ENCODE results near the gene PRORP.
A peak's percentile ranks its signal among the peaks of the same experiment; 100 is the strongest.

Gene PRORP

GRCh38 chr14:35159742-35160409, 37.5 kb downstream of the PRORP start:
- no peak overlapping the region for H3K4me3 ChIP-seq (ENCODE audit: control insufficient read depth in 1 of 7, extremely low read depth in 1 of 7, insufficient read depth in 4 of 7, low read depth in 2 of 7, low read length in 6 of 7)
- no peaks in the 10 kb centered on the region for H3K9me3 ChIP-seq (ENCODE audit: control extremely low read depth in 1 of 5, control insufficient read depth in 4 of 5, insufficient read depth in 2 of 5, low read depth in 1 of 5, low read length in 4 of 5)
- peak in 2 of 3 donors; percentile 9 to 18 for DNase-seq
- H3K27me3 ChIP-seq (replicated peaks in 2 of 5; ENCODE audit: control insufficient read depth in 4 of 5, insufficient read depth in 5 of 5, low read length in 4 of 5), result no peaks in the 10 kb centered on the region
- ChIA-PET CTCF (interaction anchor here (1.1 kb wide), 1 partner anchor 39 kb away, joined by 4 read pairs; no protein-coding TSS in a partner anchor), POLR2A (no interaction called here)
- H3K4me1 ChIP-seq (ENCODE audit: control extremely low read depth in 1 of 4, control insufficient read depth in 4 of 4, insufficient read depth in 4 of 4, low read length in 3 of 4), result peaks cover 3 to 16% (median 6%) of the 10 kb centered on the region in 4 experiments
- no peak overlapping the region for H3K27ac ChIP-seq (ENCODE audit: insufficient read depth in 1 of 2, low read depth in 1 of 2, low read length in 2 of 2, poor library complexity in 1 of 2, severe bottlenecking in 2 of 2)
- 90% methylated on average over 4 of the region's 6 CpGs for WGBS (ENCODE audit: insufficient coverage)
- peaks cover 2 to 15% (median 8%) of the 10 kb centered on the region in 4 experiments for H3K36me3 ChIP-seq (ENCODE audit: control insufficient read depth in 4 of 4, insufficient read depth in 4 of 4, low read length in 3 of 4)

GRCh38 chr14:35161231-35161630, 38.9 kb downstream of the PRORP start:
- CTCF ChIA-PET, result no interaction called here
- H3K36me3 ChIP-seq (ENCODE audit: control insufficient read depth in 4 of 4, insufficient read depth in 4 of 4, low read length in 3 of 4), result peaks cover 2 to 15% (median 8%) of the 10 kb centered on the region in 4 experiments
- 53% methylated on average over 3 of the region's 5 CpGs for WGBS (ENCODE audit: insufficient coverage)
- H3K4me1 ChIP-seq (ENCODE audit: control extremely low read depth in 1 of 4, control insufficient read depth in 4 of 4, insufficient read depth in 4 of 4, low read length in 3 of 4), result peaks cover 0 to 7% (median 2%) of the 10 kb centered on the region in 4 experiments
- H3K27me3 ChIP-seq (replicated peaks in 2 of 5; ENCODE audit: control insufficient read depth in 4 of 5, insufficient read depth in 5 of 5, low read length in 4 of 5), result no peaks in the 10 kb centered on the region
- peak in 2 of 3 donors; percentile 65 to 66 for DNase-seq
- no peaks in the 10 kb centered on the region for H3K9me3 ChIP-seq (ENCODE audit: control extremely low read depth in 1 of 5, control insufficient read depth in 4 of 5, insufficient read depth in 2 of 5, low read depth in 1 of 5, low read length in 4 of 5)
- POLR2A ChIA-PET, result no interaction called here
- no peak overlapping the region for H3K27ac ChIP-seq (ENCODE audit: insufficient read depth in 1 of 2, low read depth in 1 of 2, low read length in 2 of 2, poor library complexity in 1 of 2, severe bottlenecking in 2 of 2)
- no peak overlapping the region for H3K4me3 ChIP-seq (ENCODE audit: control insufficient read depth in 1 of 7, extremely low read depth in 1 of 7, insufficient read depth in 4 of 7, low read depth in 2 of 7, low read length in 6 of 7)

GRCh38 chr14:35163384-35163783, 41.0 kb downstream of the PRORP start:
- ChIA-PET POLR2A (no interaction called here), CTCF (no interaction called here)
- H3K4me3 ChIP-seq (ENCODE audit: control insufficient read depth in 1 of 7, extremely low read depth in 1 of 7, insufficient read depth in 4 of 7, low read depth in 2 of 7, low read length in 6 of 7), result no peak overlapping the region
- H3K9me3 ChIP-seq (ENCODE audit: control extremely low read depth in 1 of 5, control insufficient read depth in 4 of 5, insufficient read depth in 2 of 5, low read depth in 1 of 5, low read length in 4 of 5), result no peaks in the 10 kb centered on the region
- peaks cover 0 to 2% (median 0%) of the 10 kb centered on the region in 4 experiments for H3K4me1 ChIP-seq (ENCODE audit: control extremely low read depth in 1 of 4, control insufficient read depth in 4 of 4, insufficient read depth in 4 of 4, low read length in 3 of 4)
- H3K27me3 ChIP-seq (replicated peaks in 2 of 5; ENCODE audit: control insufficient read depth in 4 of 5, insufficient read depth in 5 of 5, low read length in 4 of 5), result no peaks in the 10 kb centered on the region
- no peak for DNase-seq
- H3K36me3 ChIP-seq (ENCODE audit: control insufficient read depth in 4 of 4, insufficient read depth in 4 of 4, low read length in 3 of 4), result peaks cover 10 to 18% (median 12%) of the 10 kb centered on the region in 4 experiments
- no peak overlapping the region for H3K27ac ChIP-seq (ENCODE audit: insufficient read depth in 1 of 2, low read depth in 1 of 2, low read length in 2 of 2, poor library complexity in 1 of 2, severe bottlenecking in 2 of 2)
- no CpG with 5 or more reads among the region's 1 CpG for WGBS (ENCODE audit: insufficient coverage)

- Histone ChIP-seq H3K27me3 (replicated peaks in 2 of 5; ENCODE audit: control insufficient read depth in 4 of 5, insufficient read depth in 5 of 5, low read length in 4 of 5) (no peaks in the 10 kb centered on the region), H3K27ac (ENCODE audit: insufficient read depth in 1 of 2, low read depth in 1 of 2, low read length in 2 of 2, poor library complexity in 1 of 2, severe bottlenecking in 2 of 2) (no peak overlapping the region), H3K9me3 (ENCODE audit: control extremely low read depth in 1 of 5, control insufficient read depth in 4 of 5, insufficient read depth in 2 of 5, low read depth in 1 of 5, low read length in 4 of 5) (peaks cover 0 to 6% (median 0%) of the 10 kb centered on the region in 5 experiments), H3K36me3 (ENCODE audit: control insufficient read depth in 4 of 4, insufficient read depth in 4 of 4, low read length in 3 of 4) (peaks cover 7 to 14% (median 10%) of the 10 kb centered on the region in 4 experiments), H3K4me1 (ENCODE audit: control extremely low read depth in 1 of 4, control insufficient read depth in 4 of 4, insufficient read depth in 4 of 4, low read length in 3 of 4) (peaks cover 0 to 2% (median 0%) of the 10 kb centered on the region in 4 experiments), H3K4me3 (ENCODE audit: control insufficient read depth in 1 of 7, extremely low read depth in 1 of 7, insufficient read depth in 4 of 7, low read depth in 2 of 7, low read length in 6 of 7) (no peak overlapping the region)
- CTCF ChIA-PET, result no interaction called here
- POLR2A ChIA-PET, result no interaction called here
- DNase-seq, result no peak
- 86% methylated on average over 2 of the region's 5 CpGs for WGBS (ENCODE audit: insufficient coverage)
Measured at GRCh38 chr14:35164849-35165248, 42.5 kb downstream of the PRORP start.

- H3K4me1 ChIP-seq (ENCODE audit: control extremely low read depth in 1 of 4, control insufficient read depth in 4 of 4, insufficient read depth in 4 of 4, low read length in 3 of 4), result no peaks in the 10 kb centered on the region
- CTCF ChIA-PET, result interaction anchor here (1.4 kb wide), 1 partner anchor 246 kb away, joined by 4 read pairs; no protein-coding TSS in a partner anchor
- peaks cover 6 to 14% (median 9%) of the 10 kb centered on the region in 4 experiments for H3K36me3 ChIP-seq (ENCODE audit: control insufficient read depth in 4 of 4, insufficient read depth in 4 of 4, low read length in 3 of 4)
- POLR2A ChIA-PET, result no interaction called here
- H3K9me3 ChIP-seq (ENCODE audit: control extremely low read depth in 1 of 5, control insufficient read depth in 4 of 5, insufficient read depth in 2 of 5, low read depth in 1 of 5, low read length in 4 of 5), result peaks cover 0 to 6% (median 0%) of the 10 kb centered on the region in 5 experiments
- no peak for DNase-seq
- no peak overlapping the region for H3K4me3 ChIP-seq (ENCODE audit: control insufficient read depth in 1 of 7, extremely low read depth in 1 of 7, insufficient read depth in 4 of 7, low read depth in 2 of 7, low read length in 6 of 7)
- 100% methylated on average over 1 of the region's 3 CpGs for WGBS (ENCODE audit: insufficient coverage)
- no peak overlapping the region for H3K27ac ChIP-seq (ENCODE audit: insufficient read depth in 1 of 2, low read depth in 1 of 2, low read length in 2 of 2, poor library complexity in 1 of 2, severe bottlenecking in 2 of 2)
- no peaks in the 10 kb centered on the region for H3K27me3 ChIP-seq (replicated peaks in 2 of 5; ENCODE audit: control insufficient read depth in 4 of 5, insufficient read depth in 5 of 5, low read length in 4 of 5)
Measured at GRCh38 chr14:35167496-35167895, 45.1 kb downstream of the PRORP start.

Data from common myeloid progenitor, CD34-positive (primary cell).